ENCODE results near the gene ICA1L.
"Not testable (repeated sequence)": the region's sequence is repeated elsewhere in the genome, so short reads cannot be mapped to it uniquely, and the experiment has no call there.

ICA1L gene

DNA sequence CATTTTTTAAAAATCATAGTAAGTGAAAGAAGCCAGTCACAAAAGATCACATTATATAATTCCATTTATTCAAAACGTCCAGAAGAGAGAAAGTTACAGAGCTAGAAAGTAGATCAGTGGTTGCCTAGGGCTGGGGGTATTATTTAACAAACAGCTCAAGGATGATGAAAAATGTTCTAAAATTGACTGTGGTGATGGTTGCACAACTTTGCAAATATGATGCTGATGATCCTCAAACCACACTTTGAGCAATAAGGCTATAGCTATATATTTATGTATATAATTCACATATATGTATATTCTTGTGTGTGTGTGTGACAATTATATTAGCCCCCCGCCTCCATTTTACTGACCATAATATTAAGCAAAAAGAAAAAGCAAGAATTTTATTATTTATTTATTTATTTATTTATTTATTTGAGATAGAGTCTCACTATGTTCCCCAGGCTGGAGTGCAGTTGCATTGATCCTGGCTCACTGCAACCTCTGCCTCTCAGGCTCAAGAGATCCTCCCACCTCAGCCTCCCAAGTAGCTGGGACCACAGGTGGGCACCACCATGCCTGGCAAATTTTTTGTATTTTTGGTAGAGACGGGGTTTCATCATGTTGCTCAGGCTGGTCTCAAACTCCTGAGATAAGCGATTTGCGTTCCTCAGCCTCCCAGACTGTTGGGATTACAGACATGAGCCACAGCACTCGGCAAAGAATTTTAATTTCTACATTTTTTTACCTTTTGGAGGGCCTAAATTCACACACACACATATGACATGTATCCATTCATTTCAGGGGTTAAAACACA is 38.0 kb upstream of the ICA1L start:
- no peak overlapping the region for H3K4me3 ChIP-seq (replicated peaks in 1 of 2; ENCODE audit: low read depth in 2 of 2, low read length in 2 of 2)
- TF ChIP-seq, protein P1, sequence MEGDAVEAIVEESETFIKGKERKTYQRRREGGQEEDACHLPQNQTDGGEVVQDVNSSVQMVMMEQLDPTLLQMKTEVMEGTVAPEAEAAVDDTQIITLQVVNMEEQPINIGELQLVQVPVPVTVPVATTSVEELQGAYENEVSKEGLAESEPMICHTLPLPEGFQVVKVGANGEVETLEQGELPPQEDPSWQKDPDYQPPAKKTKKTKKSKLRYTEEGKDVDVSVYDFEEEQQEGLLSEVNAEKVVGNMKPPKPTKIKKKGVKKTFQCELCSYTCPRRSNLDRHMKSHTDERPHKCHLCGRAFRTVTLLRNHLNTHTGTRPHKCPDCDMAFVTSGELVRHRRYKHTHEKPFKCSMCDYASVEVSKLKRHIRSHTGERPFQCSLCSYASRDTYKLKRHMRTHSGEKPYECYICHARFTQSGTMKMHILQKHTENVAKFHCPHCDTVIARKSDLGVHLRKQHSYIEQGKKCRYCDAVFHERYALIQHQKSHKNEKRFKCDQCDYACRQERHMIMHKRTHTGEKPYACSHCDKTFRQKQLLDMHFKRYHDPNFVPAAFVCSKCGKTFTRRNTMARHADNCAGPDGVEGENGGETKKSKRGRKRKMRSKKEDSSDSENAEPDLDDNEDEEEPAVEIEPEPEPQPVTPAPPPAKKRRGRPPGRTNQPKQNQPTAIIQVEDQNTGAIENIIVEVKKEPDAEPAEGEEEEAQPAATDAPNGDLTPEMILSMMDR (IDR thresholded peaks at IDR 0.05; ENCODE audit: low read depth, low read length) = no peak
- peak; percentile 20 to 36 for DNase-seq (ENCODE audit: low read depth in 2 of 2)

DNA sequence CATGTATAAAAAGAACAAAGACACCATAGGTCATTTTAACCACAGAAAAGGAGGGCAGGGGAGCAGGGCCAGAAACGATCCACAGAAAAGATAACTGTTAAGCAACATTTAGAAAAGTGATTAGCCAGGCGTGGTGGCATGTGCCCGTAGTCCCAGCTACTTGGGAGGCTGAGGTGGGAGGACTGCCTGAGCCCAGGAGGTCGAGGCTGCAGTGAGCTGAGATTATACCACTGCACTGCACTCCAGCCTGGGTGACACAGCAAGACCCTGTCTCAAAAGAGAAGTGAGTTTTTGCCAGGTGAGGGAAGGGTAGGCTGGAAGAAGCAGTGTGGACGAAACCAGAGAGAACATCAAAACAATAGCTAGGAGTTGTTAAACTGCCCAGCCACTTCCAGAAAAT is 36.6 kb upstream of the ICA1L start:
- H3K4me3 ChIP-seq (replicated peaks in 1 of 2; ENCODE audit: low read depth in 2 of 2, low read length in 2 of 2) = no peak overlapping the region
- TF ChIP-seq, protein P1 (IDR thresholded peaks at IDR 0.05; ENCODE audit: low read depth, low read length) = no peak
- DNase-seq (ENCODE audit: low read depth in 2 of 2) = no peak

DNA sequence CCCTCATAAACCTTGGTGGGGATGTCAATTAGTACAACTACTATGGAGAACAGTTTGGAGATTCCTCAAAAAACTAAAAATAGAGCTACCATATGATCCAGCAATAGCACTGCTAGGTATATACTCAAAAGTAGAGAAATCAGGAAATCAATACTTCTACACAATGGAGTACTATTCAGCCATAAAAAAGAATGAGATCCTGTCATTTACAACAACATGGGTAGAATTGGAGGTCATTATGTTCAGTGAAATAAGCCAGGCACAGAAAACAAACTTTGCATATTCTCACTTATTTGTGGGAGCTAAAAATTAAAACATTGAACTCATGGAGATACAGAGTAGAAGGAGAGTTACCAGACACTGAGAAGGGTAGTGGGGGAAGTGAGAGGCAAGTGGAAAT is 33.9 kb upstream of the ICA1L start:
- not testable (repeated sequence) for H3K4me3 ChIP-seq (replicated peaks in 1 of 2; ENCODE audit: low read depth in 2 of 2, low read length in 2 of 2); DNase-seq (ENCODE audit: low read depth in 2 of 2)

DNA sequence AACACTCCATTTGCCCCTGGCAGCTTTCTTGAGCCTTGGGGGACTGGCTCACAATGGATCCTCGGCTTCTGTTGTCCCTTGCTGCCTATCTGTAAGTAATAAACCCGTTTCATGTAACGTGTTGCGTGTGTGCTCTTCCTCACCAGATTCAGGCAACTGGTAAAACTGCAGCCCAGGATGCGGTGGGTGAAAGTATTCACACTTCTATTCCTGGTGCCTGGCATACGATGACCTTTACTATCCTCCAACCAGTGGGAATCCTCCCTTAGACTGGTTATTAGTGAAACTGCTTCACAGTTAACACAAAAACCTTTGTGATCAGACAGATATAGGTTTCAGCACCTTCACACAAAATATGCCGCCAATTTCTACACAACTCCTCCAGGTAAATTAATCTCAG is 13.6 kb upstream of the ICA1L start:
- H3K4me3 ChIP-seq (replicated peaks in 1 of 2; ENCODE audit: low read depth in 2 of 2, low read length in 2 of 2) = no peak overlapping the region
- no peak for DNase-seq (ENCODE audit: low read depth in 2 of 2)
- TF ChIP-seq, protein P1 (IDR thresholded peaks at IDR 0.05; ENCODE audit: low read depth, low read length) = no peak

DNA sequence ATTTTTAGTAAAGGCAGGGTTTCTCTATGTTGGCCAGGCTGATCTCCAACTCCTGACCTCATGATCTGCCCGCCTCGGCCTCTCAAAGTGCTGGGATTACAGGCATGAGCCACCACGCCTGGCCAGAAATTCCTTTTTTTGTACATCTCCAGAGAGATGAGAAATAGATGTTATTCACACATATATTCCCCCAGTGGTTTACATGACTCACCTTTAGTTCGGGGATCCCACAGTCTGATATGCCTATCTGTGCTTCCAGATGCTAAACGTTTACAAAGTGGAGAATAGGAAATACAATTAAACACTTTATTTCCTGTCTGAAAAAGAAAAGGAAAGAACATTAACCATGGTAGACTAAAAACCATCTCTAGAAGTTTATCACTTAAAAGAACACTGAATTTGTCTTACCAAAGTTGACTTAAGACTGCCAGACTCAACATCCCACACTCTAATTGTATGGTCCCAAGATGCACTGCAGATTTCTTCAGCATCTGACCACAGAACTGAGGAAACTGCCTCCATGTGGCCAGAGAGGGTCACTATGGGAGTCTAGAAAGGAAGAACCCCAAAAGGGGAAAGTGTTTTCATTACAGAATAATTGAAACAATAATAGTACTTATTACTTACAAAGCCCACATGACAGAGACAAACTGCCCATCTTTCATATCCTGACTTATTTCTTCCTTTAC is 12.6 kb upstream of the ICA1L start:
- DNase-seq (ENCODE audit: low read depth in 2 of 2) = peak; percentile 13 to 68
- TF ChIP-seq, protein P1 (IDR thresholded peaks at IDR 0.05; ENCODE audit: low read depth, low read length) = peak; percentile 16
- no peak overlapping the region for H3K4me3 ChIP-seq (replicated peaks in 1 of 2; ENCODE audit: low read depth in 2 of 2, low read length in 2 of 2)

DNA sequence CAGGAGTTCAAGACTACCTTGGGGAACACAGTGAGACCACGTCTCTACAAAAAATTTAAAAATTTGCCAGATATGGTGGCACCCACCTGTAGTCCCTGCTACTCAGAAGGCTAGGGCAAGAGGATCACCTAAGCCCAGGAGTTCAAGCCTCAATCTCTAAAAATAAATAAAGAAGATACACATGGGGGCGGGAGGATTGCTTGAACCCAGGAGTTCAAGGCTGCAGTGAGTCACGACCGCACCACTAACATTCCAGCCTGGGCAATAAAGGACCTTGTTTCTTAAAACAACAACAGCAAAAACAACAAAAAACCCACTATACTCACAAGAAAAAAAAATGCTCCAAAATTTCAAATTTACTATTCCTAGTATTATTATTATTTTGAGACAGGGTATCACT is 10.0 kb upstream of the ICA1L start:
- H3K4me3 ChIP-seq (replicated peaks in 1 of 2; ENCODE audit: low read depth in 2 of 2, low read length in 2 of 2) = no peak overlapping the region
- TF ChIP-seq, protein P1 (IDR thresholded peaks at IDR 0.05; ENCODE audit: low read depth, low read length) = no peak
- no peak for DNase-seq (ENCODE audit: low read depth in 2 of 2)

DNA sequence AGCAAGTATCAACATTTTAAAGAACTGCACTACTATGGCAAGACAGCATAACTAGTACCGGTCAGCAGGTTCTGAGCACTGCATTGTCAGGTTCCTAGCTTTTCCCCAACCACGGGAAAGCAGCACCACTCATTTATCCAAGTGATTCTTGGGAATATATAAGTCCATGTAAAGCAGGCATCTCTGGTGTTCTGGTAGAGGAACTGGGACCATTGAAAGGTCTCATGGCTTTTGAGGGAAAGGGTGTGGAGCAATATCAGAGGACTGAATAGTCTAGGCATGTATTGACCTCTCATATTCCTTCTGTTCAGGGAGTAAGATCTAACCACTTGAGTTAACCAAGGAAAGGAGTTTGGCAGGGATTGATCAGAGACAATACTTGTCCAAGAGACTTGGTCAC is 6.1 kb upstream of the ICA1L start:
- DNase-seq (ENCODE audit: low read depth in 2 of 2) = no peak
- H3K4me3 ChIP-seq (replicated peaks in 1 of 2; ENCODE audit: low read depth in 2 of 2, low read length in 2 of 2) = no peak overlapping the region
- TF ChIP-seq, protein P1 (IDR thresholded peaks at IDR 0.05; ENCODE audit: low read depth, low read length) = no peak
